Stimulated activated CD8-positive, alpha-beta memory T cell treated with anti-CD3 and anti-CD28 coated beads, Interleukin-12 subunit alpha, Interleukin-12 subunit beta, amount 100 ng/mL, for 4 hours (primary cell): ENCODE measurements around the gene CCNB1IP1.
"Not testable (repeated sequence)": the region's sequence is repeated elsewhere in the genome, so short reads cannot be mapped to it uniquely, and the experiment has no call there.

Experiments
- DNase-seq: peaks from one replicate; pipeline ENCODE4 v3.0.0-alpha.2; 2020; ENCODE audit warnings: low read depth

CCNB1IP1 gene

DNA sequence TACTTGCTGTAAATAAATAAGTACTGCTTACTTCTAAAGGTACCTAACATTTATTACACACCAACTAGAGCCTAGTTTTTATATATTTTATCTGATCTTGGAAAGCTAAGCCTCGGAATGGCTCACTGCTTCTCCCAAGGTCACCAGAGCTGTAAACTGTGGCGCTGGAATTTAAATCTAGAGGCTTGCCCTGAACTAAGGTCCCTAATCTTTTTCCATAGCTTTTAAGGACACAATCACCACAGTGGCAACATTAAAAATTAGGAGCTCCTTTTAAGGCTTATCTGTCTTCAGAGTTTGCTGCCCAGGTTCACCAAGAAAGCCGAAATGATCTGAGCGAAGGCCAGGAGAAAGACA, 670 bp downstream of the CCNB1IP1 start:
- no peak for DNase-seq

DNA sequence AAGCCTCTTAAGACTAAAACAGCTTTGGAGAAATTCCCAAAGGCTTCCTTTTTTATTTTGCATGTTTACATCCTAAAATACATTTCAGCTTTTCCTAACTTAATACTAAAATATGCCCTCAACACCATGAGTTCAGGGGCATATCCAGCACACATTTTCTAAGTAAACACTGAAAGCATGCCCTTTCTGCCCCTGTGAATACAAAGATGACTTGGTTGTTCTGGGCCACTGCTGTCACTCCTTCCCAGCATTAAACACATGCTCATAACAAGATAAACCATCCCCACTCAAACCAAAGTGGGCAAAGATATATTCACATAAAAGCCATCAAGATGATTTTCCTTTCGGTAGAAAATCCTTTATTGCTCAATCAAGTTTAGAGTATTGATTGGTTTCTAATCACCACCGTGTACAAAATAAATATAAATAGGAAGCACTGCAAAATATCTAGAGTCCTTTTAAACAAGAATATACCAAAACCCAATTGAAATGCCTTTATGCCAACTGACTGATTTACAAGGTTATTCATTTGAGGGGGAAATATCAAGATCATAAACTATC, 1.9 kb downstream of the CCNB1IP1 start:
- no peak for DNase-seq

DNA sequence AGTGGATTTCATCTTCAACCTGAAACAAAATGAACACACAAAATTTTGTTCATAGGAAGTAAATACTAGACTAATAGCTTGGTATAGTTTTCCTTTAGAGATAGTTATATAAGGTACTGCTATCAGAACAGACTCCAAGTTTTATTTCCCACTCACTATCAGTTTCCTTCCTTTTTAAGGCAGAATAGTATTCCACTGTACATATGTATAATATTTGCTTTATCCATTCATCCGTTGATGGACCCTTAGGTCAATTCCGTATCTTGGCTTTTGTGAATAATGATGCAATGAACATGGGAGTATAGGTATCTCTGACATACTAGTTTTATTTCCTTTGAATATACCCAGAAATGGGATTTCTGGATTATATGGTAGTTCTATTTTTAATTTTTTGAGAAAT, 3.7 kb downstream of the CCNB1IP1 start:
- DNase-seq = no peak

DNA sequence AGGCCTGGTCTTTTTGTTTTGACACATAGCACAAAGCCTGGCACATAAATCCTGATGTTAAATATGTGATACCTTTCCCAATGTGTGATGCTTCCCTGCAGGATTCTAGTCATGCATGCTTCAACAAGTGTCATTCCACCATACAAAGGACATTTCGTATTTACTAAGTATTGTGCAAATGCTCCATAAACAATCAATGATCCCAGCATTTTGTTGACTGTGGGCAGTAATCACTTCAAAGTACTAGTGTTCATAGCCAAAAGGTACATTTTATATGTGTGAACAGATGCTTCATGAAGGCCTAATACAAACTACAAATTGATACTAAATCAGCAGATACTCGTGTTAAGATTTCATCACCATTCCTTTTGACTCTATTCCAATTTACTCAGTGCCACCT, 4.4 kb downstream of the CCNB1IP1 start:
- no peak for DNase-seq

DNA sequence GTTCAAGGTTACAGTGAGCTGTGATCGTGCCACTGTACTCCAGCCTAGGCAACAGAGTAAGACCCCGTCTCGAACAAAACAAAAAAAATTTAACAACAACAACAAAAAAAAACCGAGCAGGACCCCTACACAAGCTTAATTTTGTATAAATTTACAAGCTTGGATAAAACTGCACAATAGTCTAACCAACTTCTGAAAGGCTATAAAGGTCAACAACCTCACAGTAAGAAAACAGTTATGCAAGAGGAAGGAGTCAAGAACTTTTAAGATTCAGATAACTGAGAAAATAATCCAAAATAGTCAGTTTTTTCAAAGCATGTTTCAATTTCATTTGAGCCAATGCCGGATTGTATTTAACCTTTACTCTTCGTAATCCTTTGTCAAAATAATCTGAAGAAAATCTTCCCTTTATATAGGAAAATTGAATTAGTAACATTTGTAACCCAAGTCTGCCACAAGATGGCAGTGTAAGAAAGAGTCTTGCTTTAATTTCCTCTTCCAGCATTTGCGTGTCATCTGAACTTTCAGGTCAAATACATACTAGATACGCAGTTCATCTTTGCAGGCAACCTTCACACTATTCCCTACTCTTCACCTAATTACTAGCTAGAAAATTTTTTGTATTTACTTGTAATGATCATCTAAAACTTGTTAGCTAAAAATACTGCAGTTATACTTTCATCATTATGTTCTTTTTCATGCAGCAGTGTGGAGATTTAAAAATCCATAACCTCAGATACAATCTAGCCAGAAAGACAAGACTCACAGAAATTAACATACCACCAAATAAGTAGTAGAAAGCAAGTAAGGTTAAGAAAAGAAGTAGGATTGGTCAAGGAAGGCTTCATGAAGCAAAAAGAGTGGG, 5.8 kb downstream of the CCNB1IP1 start:
- DNase-seq = no peak

DNA sequence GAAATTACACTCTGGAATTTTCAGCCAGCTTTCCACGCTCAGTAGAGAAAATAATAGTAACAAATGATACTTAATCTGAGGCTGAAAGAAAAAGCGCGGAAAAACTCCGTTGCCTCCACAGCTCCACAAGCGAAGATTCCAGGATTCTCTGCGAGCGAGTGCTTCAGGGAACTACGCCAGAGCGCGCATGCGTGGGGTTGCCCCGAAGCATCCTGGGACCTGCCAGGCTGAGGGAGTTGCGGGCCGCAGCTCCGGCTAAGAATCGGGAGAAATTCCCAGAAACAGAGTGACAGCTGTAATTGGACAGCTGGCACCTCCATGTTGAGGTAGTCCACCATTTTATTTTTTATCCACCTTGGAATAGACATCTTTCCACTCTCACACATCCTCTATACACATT, 15.4 kb downstream of the CCNB1IP1 start:
- DNase-seq = no peak

DNA sequence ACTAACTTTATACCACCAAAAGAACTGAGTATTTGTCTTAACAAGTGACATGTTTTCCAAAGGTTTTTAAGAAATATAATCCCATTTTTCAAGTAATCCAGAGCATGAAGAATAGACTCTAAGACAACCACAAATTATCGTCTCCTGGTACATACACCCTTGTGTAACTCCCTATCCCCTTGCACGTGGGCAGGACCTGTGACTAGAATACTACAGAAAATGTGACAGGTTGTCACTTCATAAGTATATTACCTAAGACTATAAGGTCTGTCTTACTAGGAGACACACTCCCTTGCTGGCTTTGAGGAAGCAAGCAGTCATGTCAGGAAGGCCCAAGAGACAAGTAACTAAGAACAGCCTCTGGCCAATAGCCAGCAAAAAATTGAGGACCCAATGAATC, 19.1 kb downstream of the CCNB1IP1 start:
- DNase-seq = no peak

DNA sequence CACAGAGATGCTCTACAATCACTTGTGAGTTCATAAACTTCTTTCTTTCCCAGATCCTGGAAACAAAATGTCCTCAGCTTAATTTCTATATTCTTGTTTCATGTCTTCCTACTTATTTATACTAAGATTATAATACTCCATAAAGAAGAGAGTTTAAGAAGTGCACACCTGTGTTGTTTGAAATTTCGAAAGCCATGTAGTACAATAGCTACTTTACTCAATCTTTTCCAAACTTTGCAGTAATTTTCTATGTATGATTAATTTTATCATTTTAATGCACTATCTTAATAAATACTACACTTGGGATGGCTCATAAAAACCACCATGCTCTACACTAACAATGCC, 27.0 kb downstream of the CCNB1IP1 start:
- no peak for DNase-seq

DNA sequence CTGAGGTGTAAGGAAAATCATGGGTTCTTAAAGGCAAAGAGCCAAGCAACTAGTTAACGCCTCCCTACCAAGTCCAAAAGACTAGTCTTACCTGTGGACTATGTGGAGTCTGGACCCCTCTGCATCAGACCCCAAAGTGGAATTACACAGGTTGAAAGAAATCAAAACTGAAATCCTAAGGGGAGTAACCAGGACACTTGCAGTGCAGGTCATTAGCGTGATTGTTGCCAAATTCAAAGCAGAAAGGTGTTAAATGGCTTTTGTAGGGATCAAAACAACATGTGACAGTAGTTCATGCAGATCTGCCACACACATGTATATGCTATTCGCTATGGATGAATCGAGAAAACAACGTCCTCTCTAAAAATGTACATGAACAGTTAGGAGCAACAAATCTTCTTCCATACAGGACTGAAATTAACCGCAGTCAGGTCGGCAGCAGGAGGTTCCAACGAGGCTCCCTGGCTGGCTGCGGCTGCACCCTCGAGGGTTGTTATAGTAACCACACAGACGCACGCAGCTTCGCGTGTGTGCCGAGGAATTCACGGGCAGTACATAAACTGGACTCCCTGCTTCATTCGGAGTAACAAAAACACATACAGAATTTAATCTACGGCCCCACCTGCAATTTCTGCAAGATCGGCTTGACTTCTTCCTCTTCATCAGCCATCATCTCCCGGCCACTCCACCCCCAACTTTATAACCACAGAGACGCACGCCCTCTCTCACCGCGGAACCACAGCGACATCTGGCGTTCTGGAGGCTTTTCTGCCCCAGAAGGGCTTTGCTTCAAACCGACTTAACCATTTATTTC, 27.6 kb downstream of the CCNB1IP1 start, which contains the start of gene TTC5:
Gene TTC5, minus strand, starts transcription at position 687 of the 814 bp plus-strand sequence. Its CDS starts 14 bp downstream, at position 673.
- DNase-seq = peak; percentile 79

DNA sequence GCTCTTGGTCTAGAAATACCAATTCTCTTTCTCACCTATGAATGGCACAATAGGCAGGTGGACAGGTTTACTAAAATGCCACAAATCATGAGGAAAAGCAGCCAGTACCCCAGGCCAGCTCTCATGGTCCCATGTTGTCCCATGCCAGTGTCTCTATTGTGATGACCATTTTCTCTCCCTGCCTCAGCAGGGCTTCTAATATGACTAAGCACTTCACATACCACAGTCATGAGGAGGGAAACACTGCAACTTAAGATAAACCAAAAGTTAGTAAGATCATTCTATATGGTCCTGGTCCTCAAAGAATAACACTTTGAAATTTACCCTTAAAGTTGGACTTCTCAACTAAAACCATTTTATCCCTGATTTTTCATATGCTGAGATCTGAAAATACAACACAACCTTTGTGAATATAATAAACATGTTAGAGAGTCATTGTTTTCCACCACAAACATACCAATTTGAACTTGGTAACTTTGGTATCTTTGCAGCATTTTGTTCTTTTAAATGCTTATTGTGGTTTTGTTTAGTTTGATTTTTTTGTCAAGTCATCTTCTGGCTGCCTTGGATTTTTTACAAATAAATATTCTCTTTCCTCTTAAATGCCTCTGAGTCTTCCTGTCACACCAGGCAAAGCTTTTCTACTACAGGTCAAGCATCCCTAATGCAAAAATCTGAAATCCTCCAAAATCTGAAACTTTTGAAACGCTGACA, 30.9 kb downstream of the CCNB1IP1 start:
- no peak for DNase-seq

DNA sequence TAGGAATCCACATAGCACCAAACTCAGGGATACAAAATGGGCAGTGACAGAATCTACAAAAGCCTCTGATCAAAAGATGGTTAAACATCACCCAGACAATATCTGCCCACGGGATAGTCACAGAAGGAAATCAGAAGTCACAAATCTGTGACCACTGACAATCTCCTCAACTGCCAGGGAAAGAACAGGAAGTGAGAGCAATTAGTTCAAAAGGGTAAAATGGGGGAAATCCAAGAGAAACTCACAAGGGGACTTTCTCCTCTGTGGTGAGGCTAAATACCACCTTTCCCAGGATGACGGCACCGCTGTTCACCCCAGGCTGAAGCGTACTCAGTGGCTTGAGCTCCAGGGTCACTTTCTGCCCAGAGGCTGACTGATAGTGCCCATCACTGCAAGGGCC, 38.0 kb downstream of the CCNB1IP1 start:
- DNase-seq = no peak

DNA sequence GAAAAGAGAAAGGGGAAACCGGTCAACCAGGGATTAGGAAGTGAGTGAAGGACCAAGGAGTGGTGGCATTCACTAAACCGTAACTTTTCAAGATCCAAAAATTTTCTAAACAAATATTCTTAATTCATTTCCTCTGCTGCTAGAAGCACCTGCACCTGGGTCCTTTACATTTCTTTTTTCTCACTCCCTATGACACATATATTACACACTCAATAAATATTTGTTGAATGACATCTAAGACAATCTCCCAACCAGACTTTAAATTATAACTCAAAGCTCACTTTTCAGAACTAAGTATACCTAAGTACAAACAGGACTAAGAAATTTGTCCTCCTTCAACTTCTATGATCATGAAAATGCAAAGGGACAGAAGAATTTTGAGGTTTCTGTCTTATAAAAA, 38.4 kb downstream of the CCNB1IP1 start:
- no peak for DNase-seq

DNA sequence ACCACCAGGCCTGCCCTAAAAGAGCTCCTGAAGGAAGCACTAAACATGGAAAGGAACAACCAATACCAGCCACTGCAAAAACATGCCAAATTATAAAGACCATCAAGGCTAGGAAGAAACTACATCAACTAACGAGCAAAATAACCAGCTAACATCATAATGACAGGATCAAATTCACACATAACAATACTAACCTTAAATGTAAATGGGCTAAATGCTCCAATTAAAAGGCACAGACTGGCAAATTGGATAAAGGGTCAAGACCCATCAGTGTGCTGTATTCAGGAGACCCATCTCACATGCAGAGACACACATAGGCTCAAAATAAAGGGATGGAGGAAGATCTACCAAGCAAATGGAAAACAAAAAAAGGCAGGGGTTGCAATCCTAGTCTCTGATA, 51.1 kb downstream of the CCNB1IP1 start:
- DNase-seq = not testable (repeated sequence)

DNA sequence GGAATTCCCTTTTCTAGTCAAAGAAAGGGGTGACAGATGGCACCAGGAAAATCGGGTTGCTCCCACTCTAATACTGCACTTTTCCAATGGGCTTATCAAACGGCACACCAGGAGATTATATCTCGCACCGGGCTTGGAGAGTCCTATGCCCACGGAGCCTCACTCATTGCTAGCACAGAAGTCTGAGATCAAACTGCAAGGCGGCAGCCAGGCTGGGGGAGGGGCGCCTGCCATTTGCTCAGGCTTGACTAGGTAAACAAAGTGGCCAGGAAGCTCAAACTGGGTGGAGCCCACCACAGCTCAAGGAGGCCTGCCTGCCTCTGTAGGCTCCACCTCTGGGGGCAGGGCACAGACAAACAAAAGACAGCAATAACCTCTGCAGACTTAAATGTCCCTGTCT, 52.8 kb downstream of the CCNB1IP1 start:
- DNase-seq = not testable (repeated sequence)

DNA sequence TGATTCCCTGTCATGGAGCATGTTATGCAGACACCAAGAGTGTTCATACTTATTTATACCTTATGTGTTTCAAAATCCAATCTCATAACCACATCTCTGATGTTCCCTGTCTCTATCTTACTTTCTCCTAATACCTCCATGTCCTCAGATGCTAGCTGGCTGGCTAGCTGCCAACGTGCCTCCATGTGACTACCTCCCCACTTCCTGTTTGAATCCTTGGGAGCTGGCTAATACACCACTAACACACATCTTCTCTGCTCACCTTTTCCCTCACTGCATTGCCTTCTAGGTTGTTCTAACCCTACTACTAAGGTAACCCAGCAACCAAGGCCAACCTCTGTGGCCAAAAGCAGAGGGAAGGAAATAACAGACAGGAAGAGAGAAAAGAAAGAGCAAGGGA, 54.7 kb downstream of the CCNB1IP1 start:
- no peak for DNase-seq

DNA sequence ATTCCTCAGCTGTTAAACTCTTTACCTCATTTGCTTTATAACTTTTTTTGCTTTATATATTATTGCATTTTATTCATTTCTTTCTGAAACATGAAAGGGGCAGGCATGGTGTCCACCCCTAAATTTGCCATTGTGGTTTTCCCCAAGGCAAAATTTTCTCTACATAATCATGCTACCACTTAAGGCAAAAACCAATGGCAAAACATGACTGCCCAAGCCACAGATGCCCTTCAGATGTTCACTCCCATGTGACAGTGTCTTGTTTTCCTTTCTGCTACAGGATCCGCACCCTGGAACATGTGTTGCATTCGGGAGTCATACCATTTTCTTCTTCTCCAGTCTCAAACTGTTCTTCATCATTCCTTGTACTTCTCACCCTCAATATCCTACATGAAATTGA, 55.7 kb downstream of the CCNB1IP1 start:
- no peak for DNase-seq

DNA sequence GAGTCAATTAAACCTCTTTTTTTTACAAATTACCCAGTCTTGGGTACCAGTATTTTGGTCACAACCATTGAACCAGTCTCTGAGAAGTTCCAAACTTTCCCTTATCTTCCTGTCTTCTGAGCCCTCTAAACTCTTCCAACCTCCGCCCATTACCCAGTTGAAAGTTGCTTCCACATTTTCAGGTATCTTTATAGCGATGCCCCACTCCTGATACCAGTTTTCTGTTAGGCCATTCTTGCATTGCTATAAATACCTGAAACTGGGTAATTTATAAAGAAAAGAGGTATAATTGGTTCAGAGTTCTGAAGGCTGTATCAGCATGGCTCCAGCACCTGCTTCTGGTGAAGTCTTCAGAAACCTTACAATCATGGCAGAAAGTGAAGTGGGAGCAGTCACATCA, 59.0 kb downstream of the CCNB1IP1 start:
- DNase-seq = no peak

DNA sequence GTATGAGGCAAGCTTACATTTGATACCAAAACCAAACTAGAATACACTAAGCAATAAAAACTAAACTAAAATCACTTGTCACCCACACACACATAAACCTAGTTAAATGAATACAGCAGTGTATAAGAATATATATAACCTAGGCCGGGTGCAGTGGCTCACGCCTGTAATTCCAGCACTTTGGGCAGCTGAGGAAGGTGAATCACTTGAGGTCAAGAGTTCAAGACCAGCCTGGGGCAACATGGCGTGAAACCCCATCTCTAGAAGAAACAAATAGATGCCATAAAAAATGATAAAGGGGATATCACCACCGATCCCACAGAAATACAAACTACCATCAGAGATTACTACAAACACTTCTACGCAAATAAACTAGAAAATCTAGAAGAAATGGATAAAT, 68.7 kb downstream of the CCNB1IP1 start:
- not testable (repeated sequence) for DNase-seq

DNA sequence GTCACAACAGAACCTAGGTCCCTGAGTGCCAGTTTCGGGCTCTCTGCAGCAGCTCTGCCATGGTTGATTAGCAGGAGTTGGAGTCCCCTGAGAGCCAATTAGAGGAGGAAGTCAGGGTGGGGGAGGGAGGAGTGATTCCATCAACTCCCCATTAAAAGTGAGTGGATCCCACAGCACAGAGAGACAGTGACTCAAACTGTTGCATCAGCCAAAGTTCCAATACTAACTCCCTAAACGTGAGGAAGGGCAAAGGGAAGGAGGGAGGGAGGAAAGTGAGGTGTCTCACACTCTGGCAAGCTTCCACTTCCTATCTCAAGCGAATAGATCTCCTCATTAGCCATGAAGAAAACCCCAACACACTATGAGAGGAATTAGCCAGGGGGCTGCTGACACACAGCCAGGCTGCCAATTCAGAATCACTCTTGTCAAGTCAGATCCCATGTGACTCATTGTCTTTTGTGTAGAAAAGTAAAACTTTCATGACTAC, 70.4 kb downstream of the CCNB1IP1 start:
- no peak for DNase-seq
